AG04449 (cell line): Measurements from ENCODE around the gene ZNF611.
"Not testable (repeated sequence)": the region's sequence is repeated elsewhere in the genome, so short reads cannot be mapped to it uniquely, and the experiment has no call there.

Experiments used
- CTCF ChIA-PET: fragments of 350-600 bp; formaldehyde crosslinking; extraction: SDS; loops from one replicate; lab custom pipeline; 2021; ENCODE audit warnings: antibody characterized with exemption; lab: Yijun Ruan, JAX
- POLR2A ChIA-PET: fragments of 400-600, 350-600 bp; formaldehyde crosslinking; extraction: SDS; loops from one replicate; lab custom pipeline; 2020; ENCODE audit warnings: antibody characterized with exemption, inconsistent platforms; lab: Yijun Ruan, JAX
- DNase-seq: peaks from one replicate; pipeline ENCODE4 v3.0.0-alpha.2; 2010; ENCODE audit warnings: low read depth, low spot score
- H3K4me3 ChIP-seq: 2 replicates; pipeline ENCODE4 v1.5.1; 2011; ENCODE audit warnings: low read depth, mild to moderate bottlenecking, control low read depth, low read length
- CTCF ChIP-seq: IDR thresholded peaks from one replicate; pipeline ENCODE4 v1.5.1; 2011; ENCODE audit warnings: mild to moderate bottlenecking, moderate library complexity, low read length, control low read depth, inconsistent platforms; ENCODE audit not compliant: insufficient read depth; ENCODE audit errors: missing control alignments

Gene ZNF611

GRCh38 chr19:52695996-52696395 is 38.8 kb downstream of the ZNF611 start:
- CTCF ChIA-PET, result no interaction called here
- no peak for TF ChIP-seq CTCF
- DNase-seq, result no peak
- no peak overlapping the region for H3K4me3 ChIP-seq
- POLR2A ChIA-PET, result no interaction called here

- ChIA-PET CTCF (no interaction called here), POLR2A (no interaction called here)
- no peak overlapping the region for H3K4me3 ChIP-seq
- TF ChIP-seq CTCF, result no peak
- no peak for DNase-seq
Observed at GRCh38 chr19:52694921-52695320, 39.9 kb downstream of the ZNF611 start.

- DNase-seq, POLR2A ChIA-PET, H3K4me3 ChIP-seq, CTCF ChIA-PET: not testable (repeated sequence)
Observed at GRCh38 chr19:52694281-52694680, 40.6 kb downstream of the ZNF611 start.

GRCh38 chr19:52692431-52693008 is 42.3 kb downstream of the ZNF611 start:
- no peak for DNase-seq
- ChIA-PET POLR2A (no interaction called here), CTCF (no interaction called here)
- H3K4me3 ChIP-seq, result no peak overlapping the region
- no peak for TF ChIP-seq CTCF

GRCh38 chr19:52691737-52692136 is 43.1 kb downstream of the ZNF611 start:
- no peak for TF ChIP-seq CTCF
- DNase-seq, result no peak
- no peak overlapping the region for H3K4me3 ChIP-seq
- ChIA-PET CTCF (no interaction called here), POLR2A (no interaction called here)

- no peak for DNase-seq
- POLR2A ChIA-PET, result no interaction called here
- H3K4me3 ChIP-seq, result peak overlapping the region; percentile 73
- CTCF ChIA-PET, result no interaction called here
- no peak for TF ChIP-seq CTCF
Observed at GRCh38 chr19:52691215-52691610, 43.6 kb downstream of the ZNF611 start.
